Osteoblast (primary cell): ENCODE data around the gene XIAP. TPM values are rescaled to one million over a fixed set of nuclear protein-coding genes. Genes with fewer than 3 reads are reported as not detected.

ENCODE experiments used
- DNase-seq: peaks from one replicate; pipeline ENCODE4 v3.0.0; 2011; ENCODE audit warnings: low spot score, mixed read lengths; ENCODE audit not compliant: insufficient read length; ENCODE audit errors: missing footprints
- H2AFZ ChIP-seq: 2 replicates; pipeline ENCODE4 v1.6.0; 2011; ENCODE audit warnings: mild to moderate bottlenecking, low read length
- H3K27ac ChIP-seq: 2 replicates; pipeline ENCODE4 v1.5.1; 2011; ENCODE audit warnings: mild to moderate bottlenecking, low read depth, low read length, moderate library complexity
- H3K27me3 ChIP-seq: 2 replicates; pipeline ENCODE4 v1.6.0; 2012; ENCODE audit warnings: mild to moderate bottlenecking, control low read depth, inconsistent platforms, low read length, moderate library complexity; ENCODE audit not compliant: insufficient read depth
- H3K36me3 ChIP-seq: 2 replicates; pipeline ENCODE4 v1.5.1; 2011; ENCODE audit warnings: mild to moderate bottlenecking, low read length, control low read depth, moderate library complexity; ENCODE audit not compliant: insufficient read depth
- H3K4me1 ChIP-seq: 2 replicates; pipeline ENCODE4 v1.5.1; 2011; ENCODE audit warnings: mild to moderate bottlenecking, low read length, control low read depth, moderate library complexity; ENCODE audit not compliant: insufficient read depth
- H3K4me2 ChIP-seq: 2 replicates; pipeline ENCODE4 v1.6.0; 2011; ENCODE audit warnings: mild to moderate bottlenecking, low read length; ENCODE audit not compliant: insufficient read depth
- H3K4me3 ChIP-seq: fragments of 200-600 bp; sonication (generic); 3 replicates; pipeline ENCODE4 v1.5.1; 2012; ENCODE audit warnings: mild to moderate bottlenecking, low read length, inconsistent platforms; ENCODE audit not compliant: insufficient read depth
- H3K79me2 ChIP-seq: 2 replicates; pipeline ENCODE4 v1.6.0; 2012; ENCODE audit warnings: mild to moderate bottlenecking, low read length, control low read depth, inconsistent platforms; ENCODE audit not compliant: insufficient read depth
- H3K9me3 ChIP-seq: 2 replicates; pipeline ENCODE4 v1.5.1; 2011; ENCODE audit warnings: low read depth, low read length, control low read depth
- H4K20me1 ChIP-seq: 2 replicates; pipeline ENCODE4 v1.6.0; 2012; ENCODE audit warnings: mild to moderate bottlenecking, low read length, control low read depth; ENCODE audit not compliant: insufficient read depth
- small RNA-seq: library from RNA; depleted of rRNA; stranded (forward); fragments of <200 nt; gene quantifications from one replicate; pipeline ENCODE3, GENCODE V24; 2012
- total RNA-seq: library from RNA; depleted of rRNA; stranded (reverse); fragments of >200 nt; gene quantifications from 2 replicates; pipeline ENCODE4 v1.2.3, GENCODE V29; 2012
- TF ChIP-seq, protein P1 (sequence below): IDR thresholded peaks from 2 replicates; pipeline ENCODE4 v1.5.1; 2011; ENCODE audit warnings: mild to moderate bottlenecking, low read depth, low read length, moderate library complexity; ENCODE audit errors: extremely low read depth

XIAP gene
- total RNA-seq, 1 donor, result 45.6 TPM

DNA sequence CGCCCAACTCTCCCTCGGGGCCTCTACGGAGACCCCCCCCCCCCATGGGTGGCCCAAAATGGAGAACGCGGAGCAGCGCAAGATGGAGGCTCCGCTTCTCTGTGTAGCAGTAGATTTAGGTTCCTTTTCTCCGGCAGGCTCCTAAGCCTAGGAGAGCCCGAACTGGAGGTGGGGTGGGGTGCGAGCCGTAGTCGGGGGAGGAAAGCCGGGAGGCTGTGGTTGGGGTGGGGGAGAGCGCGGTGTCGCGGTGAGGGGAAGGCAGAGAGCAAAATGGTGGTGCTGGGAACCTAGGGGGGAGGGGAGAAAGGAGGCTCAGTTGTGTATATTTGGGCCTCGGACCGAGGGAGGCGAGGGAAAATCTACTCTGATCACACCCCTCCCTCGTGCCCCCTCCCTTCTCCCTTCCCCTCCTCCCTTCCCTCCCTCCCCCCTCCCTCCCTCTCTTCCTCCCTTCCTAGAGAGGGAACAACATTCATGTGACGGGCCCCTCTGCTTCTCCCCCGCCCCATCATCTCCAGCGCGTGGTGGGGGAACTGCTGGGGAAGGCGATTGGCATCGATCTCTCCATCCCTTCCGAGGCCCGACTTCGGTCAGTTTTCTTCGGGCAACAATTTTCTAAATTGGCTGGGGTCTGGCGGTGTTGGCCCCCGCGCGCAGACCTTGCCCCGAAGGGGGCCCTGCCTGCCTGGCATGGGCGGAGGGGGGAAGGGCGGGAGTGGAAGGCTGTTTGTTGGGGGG, 101.6 kb downstream of the XIAP start, which contains the start of gene STAG2:
Gene STAG2, plus strand, starts transcription at position 439 of the 738 bp plus-strand sequence. CDS start 60,922 bp downstream, outside the sequence.
- TF ChIP-seq, protein P1, sequence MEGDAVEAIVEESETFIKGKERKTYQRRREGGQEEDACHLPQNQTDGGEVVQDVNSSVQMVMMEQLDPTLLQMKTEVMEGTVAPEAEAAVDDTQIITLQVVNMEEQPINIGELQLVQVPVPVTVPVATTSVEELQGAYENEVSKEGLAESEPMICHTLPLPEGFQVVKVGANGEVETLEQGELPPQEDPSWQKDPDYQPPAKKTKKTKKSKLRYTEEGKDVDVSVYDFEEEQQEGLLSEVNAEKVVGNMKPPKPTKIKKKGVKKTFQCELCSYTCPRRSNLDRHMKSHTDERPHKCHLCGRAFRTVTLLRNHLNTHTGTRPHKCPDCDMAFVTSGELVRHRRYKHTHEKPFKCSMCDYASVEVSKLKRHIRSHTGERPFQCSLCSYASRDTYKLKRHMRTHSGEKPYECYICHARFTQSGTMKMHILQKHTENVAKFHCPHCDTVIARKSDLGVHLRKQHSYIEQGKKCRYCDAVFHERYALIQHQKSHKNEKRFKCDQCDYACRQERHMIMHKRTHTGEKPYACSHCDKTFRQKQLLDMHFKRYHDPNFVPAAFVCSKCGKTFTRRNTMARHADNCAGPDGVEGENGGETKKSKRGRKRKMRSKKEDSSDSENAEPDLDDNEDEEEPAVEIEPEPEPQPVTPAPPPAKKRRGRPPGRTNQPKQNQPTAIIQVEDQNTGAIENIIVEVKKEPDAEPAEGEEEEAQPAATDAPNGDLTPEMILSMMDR, result no peak
- H2AFZ ChIP-seq, result peak within 1 kb of the TSS; percentile 77
- H3K36me3 ChIP-seq, result no peaks in the 10 kb centered on the region
- H3K4me3 ChIP-seq, result peak within 1 kb of the TSS; percentile 84
- peak; percentile 85 for DNase-seq
- peaks cover 45% of the 10 kb centered on the region for H3K79me2 ChIP-seq
- H3K27me3 ChIP-seq, result no peaks in the 10 kb centered on the region
- H3K9me3 ChIP-seq, result no peaks in the 10 kb centered on the region
- peak within 1 kb of the TSS; percentile 90 for H3K27ac ChIP-seq
- H3K4me1 ChIP-seq, result peaks cover 17% of the 10 kb centered on the region
- H3K4me2 ChIP-seq, result peak within 1 kb of the TSS; percentile 86
- peaks cover 14% of the 10 kb centered on the region for H4K20me1 ChIP-seq

DNA sequence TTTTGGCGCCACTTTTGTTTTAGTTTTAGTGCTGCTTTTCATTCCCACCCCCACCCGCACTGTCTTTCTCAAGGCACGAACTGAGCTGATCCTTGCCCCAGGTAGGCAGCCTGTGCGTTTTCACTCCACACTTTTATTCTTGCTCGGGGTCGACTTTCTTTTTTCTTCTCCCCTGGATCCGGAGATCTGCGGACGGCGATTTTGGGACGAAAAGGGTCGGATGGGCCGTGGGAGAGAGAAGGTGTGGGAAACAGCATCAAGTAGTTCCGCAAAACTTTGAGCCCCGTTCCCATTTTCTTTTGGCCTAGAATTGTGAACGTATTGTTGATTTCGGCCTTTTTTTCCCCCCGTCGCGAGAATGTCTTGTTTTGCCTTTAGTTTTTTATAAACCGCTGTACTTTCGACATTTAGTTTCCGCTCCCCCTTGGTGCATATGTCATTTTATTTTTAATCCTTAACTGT, 102.2 kb downstream of the XIAP start:
- TF ChIP-seq, protein P1, result no peak
- H3K27me3 ChIP-seq, result no peaks in the 10 kb centered on the region
- H3K36me3 ChIP-seq, result no peaks in the 10 kb centered on the region
- H4K20me1 ChIP-seq, result peaks cover 17% of the 10 kb centered on the region
- H3K4me2 ChIP-seq, result peak overlapping the region; percentile 86
- H3K4me3 ChIP-seq, result peak overlapping the region; percentile 84
- H2AFZ ChIP-seq, result peak overlapping the region; percentile 13
- no peak for DNase-seq
- H3K27ac ChIP-seq, result peak overlapping the region; percentile 90
- H3K9me3 ChIP-seq, result no peaks in the 10 kb centered on the region
- H3K79me2 ChIP-seq, result peaks cover 51% of the 10 kb centered on the region
- peaks cover 17% of the 10 kb centered on the region for H3K4me1 ChIP-seq

- no peaks in the 10 kb centered on the region for H3K9me3 ChIP-seq
- TF ChIP-seq, protein P1, result no peak
These were observed 103.0 kb downstream of the XIAP start for GRCh38 chrX:123962794-123963373.

More at GRCh38 chrX:123962794-123963373, 103.0 kb downstream of the XIAP start:
- H4K20me1 ChIP-seq, result peaks cover 17% of the 10 kb centered on the region
- H3K36me3 ChIP-seq, result no peaks in the 10 kb centered on the region
- H3K4me2 ChIP-seq, result peak overlapping the region; percentile 86
- peak overlapping the region; percentile 90 for H3K27ac ChIP-seq
- peak; percentile 89 for DNase-seq
- H3K79me2 ChIP-seq, result peaks cover 58% of the 10 kb centered on the region
- peaks cover 17% of the 10 kb centered on the region for H3K4me1 ChIP-seq
- H3K4me3 ChIP-seq, result peak overlapping the region; percentile 84
- H2AFZ ChIP-seq, result peak overlapping the region; percentile 62
- H3K27me3 ChIP-seq, result no peaks in the 10 kb centered on the region

Small RNAs within 50 kb of the gene (small RNA-seq; reads per million reads assigned to genes)
- not detected for gene RF00019
- gene RN7SL190P, result not detected
- not detected for gene RNU6-122P

Other genes with a start within 250 kb of the XIAP start
- 71.7 and 79.3 TPM in 2 replicates for gene THOC2, start 127.0 kb upstream of the XIAP start, total RNA-seq
- gene STAG2, start 101.7 kb downstream of the XIAP start, total RNA-seq, result 84.3 and 91.2 TPM in 2 replicates